Measurements from ENCODE around the gene HDDC3.

The HDDC3 gene

GRCh38 chr15:90953947-90954711 is 21.8 kb upstream of the HDDC3 start:
- no peak for DNase-seq (ENCODE audit: low read depth, low spot score)

GRCh38 chr15:90952901-90953677 is 20.7 kb upstream of the HDDC3 start:
- DNase-seq (ENCODE audit: low read depth, low spot score), result no peak

- no peak for DNase-seq (ENCODE audit: low read depth, low spot score)
Observed at GRCh38 chr15:90950676-90951075, 18.3 kb upstream of the HDDC3 start.

GRCh38 chr15:90949979-90950675 is 17.8 kb upstream of the HDDC3 start:
- no peak for DNase-seq (ENCODE audit: low read depth, low spot score)

- no peak for DNase-seq (ENCODE audit: low read depth, low spot score)
Observed at GRCh38 chr15:90948506-90948905, 16.2 kb upstream of the HDDC3 start.

GRCh38 chr15:90947577-90948357 is 15.4 kb upstream of the HDDC3 start:
- DNase-seq (ENCODE audit: low read depth, low spot score), result no peak

GRCh38 chr15:90946941-90947576 is 14.7 kb upstream of the HDDC3 start:
- no peak for DNase-seq (ENCODE audit: low read depth, low spot score)

GRCh38 chr15:90946538-90946937 is 14.2 kb upstream of the HDDC3 start:
- no peak for DNase-seq (ENCODE audit: low read depth, low spot score)

GRCh38 chr15:90945091-90945490 is 12.7 kb upstream of the HDDC3 start:
- DNase-seq (ENCODE audit: low read depth, low spot score), result no peak

- no peak for DNase-seq (ENCODE audit: low read depth, low spot score)
Observed at GRCh38 chr15:90942354-90943120, 10.2 kb upstream of the HDDC3 start.

GRCh38 chr15:90941038-90941437 is 8.7 kb upstream of the HDDC3 start:
- no peak for DNase-seq (ENCODE audit: low read depth, low spot score)

GRCh38 chr15:90939756-90940155 is 7.4 kb upstream of the HDDC3 start:
- no peak for DNase-seq (ENCODE audit: low read depth, low spot score)

GRCh38 chr15:90938261-90938660 is 5.9 kb upstream of the HDDC3 start:
- DNase-seq (ENCODE audit: low read depth, low spot score), result no peak

- no peak for DNase-seq (ENCODE audit: low read depth, low spot score)
Observed at GRCh38 chr15:90936823-90937222, 4.5 kb upstream of the HDDC3 start.

GRCh38 chr15:90934949-90935751 is 2.8 kb upstream of the HDDC3 start, which contains the start of gene UNC45A:
Gene UNC45A (plus strand): TSS chr15:90935285. CDS start chr15:90935325, 40 bp downstream.
- peak; percentile 52 for DNase-seq (ENCODE audit: low read depth, low spot score)

GRCh38 chr15:90934256-90934948 is 2.1 kb upstream of the HDDC3 start:
- peak; percentile 57 for DNase-seq (ENCODE audit: low read depth, low spot score)

- no peak for DNase-seq (ENCODE audit: low read depth, low spot score)
Observed at GRCh38 chr15:90933301-90933700, 952 bp upstream of the HDDC3 start.

- DNase-seq (ENCODE audit: low read depth, low spot score), result no peak
Observed at GRCh38 chr15:90932660-90932991, 277 bp upstream of the HDDC3 start.

- DNase-seq (ENCODE audit: low read depth, low spot score), result no peak
Observed at GRCh38 chr15:90931575-90931827, 848 bp downstream of the HDDC3 start.
